A549 treated with AZD9567 at 1 μM for 4 hours (cell line): ENCODE results near the gene ENDOU. TPM values are rescaled to one million over a fixed set of nuclear protein-coding genes. Genes with fewer than 3 reads are reported as not detected.

Experiments used
- total RNA-seq: library from RNA; stranded (reverse); fragments of 200-300 nt; extraction: Qiagen RNA extraction; gene quantifications from 5 replicates; pipeline ENCODE4 v1.2.3, GENCODE V29; 2022; ENCODE audit not compliant: insufficient read depth

ENDOU gene, protein sequence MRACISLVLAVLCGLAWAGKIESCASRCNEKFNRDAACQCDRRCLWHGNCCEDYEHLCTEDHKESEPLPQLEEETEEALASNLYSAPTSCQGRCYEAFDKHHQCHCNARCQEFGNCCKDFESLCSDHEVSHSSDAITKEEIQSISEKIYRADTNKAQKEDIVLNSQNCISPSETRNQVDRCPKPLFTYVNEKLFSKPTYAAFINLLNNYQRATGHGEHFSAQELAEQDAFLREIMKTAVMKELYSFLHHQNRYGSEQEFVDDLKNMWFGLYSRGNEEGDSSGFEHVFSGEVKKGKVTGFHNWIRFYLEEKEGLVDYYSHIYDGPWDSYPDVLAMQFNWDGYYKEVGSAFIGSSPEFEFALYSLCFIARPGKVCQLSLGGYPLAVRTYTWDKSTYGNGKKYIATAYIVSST
- total RNA-seq, result 0.05 TPM in 1 of 5 replicates, not detected in the others

DNA sequence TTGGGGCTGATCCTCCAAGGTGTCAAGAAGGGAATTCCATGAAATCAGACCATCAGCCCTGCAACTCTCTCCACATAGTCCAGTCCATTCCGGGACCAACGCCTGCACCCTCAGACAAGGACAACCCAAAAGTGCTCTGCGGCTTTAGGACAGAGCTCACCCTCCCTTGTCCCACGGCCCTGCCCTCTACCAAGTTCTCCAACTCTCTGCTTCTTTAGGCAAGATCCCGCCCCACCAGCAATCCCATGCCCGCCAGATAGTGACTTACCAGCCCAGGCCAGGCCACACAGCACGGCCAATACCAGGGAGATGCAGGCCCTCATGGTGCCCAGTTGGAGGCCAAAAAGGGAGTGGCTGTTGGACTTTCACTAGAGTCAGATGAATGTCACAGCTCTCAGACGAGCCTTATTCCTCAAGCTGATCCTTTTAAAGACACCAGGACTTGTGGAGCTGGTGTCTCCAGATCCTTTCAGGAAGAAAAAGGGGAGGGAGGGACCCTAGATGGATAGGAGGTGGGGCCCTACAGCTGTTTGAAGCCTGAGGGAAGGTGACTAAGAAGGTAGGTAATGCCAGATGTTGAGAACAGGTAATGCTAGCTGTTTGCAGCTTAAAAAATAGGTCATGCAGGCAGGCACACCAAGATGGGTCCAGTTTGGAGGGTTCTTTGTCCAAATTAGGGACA is at the start of gene ENDOU:
Gene ENDOU (minus strand): TSS at position 400 of the 682 bp plus-strand sequence. CDS start 77 bp downstream, at position 323.

DNA sequence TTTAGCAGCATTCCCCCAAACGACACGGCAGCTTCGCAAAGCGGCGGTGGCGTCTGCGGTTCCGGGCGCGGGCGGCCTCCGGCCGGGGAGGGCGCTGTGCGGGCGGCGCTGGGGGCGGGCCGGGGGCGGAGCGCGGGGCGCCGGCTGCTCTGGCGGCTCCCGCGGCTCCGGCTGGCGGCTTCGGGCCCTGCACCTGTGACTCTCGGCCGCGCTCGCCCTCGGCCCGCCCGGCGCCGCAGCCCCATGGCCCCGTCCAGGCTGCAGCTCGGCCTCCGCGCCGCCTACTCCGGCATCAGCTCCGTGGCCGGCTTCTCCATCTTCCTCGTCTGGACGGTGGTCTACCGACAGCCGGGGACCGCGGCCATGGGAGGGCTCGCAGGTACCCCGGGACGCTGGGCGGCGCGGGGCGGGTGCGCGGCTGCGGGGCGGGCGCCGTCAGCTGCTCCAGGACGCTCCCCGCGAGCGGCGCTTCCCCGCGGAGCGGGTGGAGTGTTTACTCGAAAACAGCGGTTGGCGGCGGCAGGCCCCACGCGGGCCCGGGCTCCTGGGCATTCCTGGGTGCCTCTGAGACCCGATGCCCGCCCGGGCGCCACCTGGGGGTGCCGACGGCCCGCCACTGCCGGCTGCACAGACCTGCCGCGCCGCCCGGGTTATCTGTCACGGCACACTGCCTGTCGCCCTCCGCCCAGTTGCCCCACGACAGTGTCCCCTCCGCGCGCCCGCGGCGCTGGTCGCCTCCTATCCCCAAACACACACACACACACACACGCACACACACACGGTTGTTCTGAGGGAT is 48.0 kb upstream of the ENDOU start, which contains the start of gene SLC48A1:
Gene SLC48A1 (plus strand): TSS at position 177 of the 796 bp plus-strand sequence. CDS start 67 bp downstream, at position 244.

DNA sequence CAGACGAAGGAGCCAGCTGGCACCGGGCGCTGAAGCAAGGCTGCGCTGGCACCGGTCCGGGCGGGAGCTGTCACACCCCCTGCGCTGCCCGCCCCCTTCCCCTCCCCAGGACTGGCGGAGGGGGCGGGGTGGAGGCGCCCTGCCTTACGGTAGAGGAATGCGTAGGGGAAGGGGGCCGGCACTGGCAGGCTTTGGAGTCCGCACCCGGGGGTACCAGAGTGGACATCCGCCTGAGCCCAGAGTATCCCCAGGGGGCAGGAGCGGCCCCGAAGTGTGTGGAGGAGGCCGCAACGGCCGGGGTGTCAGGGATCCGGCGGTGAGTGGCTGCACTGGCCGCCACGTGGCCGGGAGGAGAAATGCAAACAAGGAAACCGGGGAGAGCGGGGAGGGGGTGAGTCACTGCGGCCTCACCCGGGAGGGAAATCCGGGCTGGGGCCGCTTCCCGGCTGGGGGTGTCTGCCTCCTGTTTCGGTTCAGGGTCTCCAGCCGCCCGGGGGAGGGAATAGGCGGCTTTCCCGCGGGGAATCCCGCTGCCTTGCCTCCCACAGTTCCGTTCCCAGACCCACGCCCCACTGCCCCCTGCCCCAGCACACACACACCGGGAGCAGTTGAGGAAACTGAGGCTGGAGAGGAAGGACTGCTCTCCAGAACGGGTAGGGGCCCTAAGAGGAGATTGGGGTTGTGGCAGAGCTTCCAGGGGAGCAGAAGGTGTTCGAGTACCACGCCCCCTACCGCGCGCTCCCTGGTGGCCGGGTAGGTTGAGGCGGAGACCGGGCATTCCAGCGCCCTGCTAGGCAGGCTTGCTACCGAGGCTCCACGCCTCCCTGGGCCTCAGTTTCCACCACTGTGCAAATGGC is 33.8 kb upstream of the ENDOU start, which contains the start of gene RAPGEF3:
Gene RAPGEF3 (minus strand): TSS at position 47 of the 857 bp plus-strand sequence. CDS start 324 bp downstream, outside the sequence.

DNA sequence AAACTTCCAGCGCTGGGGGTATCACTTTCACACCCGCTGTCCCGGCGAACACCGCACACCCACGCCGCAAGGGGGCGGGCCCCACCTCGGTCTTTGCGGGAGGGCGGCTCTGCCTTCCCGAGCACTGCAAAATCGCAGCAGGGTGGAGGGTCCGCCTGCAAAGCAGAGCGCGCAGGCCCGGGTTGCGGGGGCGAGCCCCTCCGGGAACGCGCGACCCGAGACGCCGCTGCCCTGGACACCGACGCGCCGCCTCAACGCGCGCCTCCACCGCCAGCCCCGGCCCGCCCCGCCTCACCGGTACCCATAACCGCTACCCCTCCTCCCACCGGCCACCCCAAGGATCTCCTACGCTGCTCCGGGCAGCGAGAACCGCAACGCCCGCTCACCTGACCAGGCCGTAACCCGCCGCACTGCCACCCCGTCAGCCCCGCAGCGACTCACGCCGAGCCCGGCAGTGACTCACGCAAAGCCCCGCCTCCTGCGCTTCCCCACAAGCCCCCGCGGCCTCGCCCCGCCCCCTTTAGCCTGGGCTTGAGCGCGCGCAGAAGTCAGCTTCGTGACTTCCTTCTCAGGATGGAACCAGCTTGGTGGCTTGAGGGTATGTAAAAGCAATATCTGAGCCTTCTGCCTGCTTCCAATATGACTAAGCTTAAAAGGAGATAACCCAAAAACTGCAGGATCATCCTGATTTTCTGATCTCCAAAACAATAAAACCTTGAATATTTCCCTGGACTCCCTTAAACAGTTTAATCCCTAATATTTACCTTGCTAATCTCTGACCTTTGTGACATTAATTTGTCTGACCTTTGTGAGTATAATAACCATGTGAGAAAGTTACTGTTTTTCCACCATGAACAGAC is 19.5 kb downstream of the ENDOU start, which contains the start of gene RPAP3:
Gene RPAP3 (minus strand): TSS at position 465 of the 860 bp plus-strand sequence. CDS start 3,190 bp downstream, outside the sequence.

Other genes with a start within 250 kb of the ENDOU start
- gene RPAP3, start 19.5 kb downstream of the ENDOU start, total RNA-seq, result 35.5 to 44.0 TPM (median 41.1 TPM) in 5 replicates
- 0.24 to 0.55 TPM (median 0.36 TPM) in 4 of 5 replicates, not detected in the other for gene RAPGEF3, start 33.4 kb upstream of the ENDOU start, total RNA-seq
- 19.2 to 31.4 TPM (median 25.9 TPM) in 5 replicates for gene SLC48A1, start 47.7 kb upstream of the ENDOU start, total RNA-seq
- 40.1 to 57.9 TPM (median 54.8 TPM) in 5 replicates for gene HDAC7, start 94.4 kb upstream of the ENDOU start, total RNA-seq
- gene VDR, start 179.5 kb upstream of the ENDOU start, total RNA-seq, result 2.7 to 4.4 TPM (median 3.3 TPM) in 5 replicates
- 120 to 193 TPM (median 124 TPM) in 5 replicates for gene TMEM106C, start 238.1 kb upstream of the ENDOU start, total RNA-seq